ENCODE measurements around the gene KCTD12.

KCTD12 gene

GRCh38 chr13:76884186-76884906 lies 1.9 kb downstream of the KCTD12 start:
- H3K27ac ChIP-seq (ENCODE audit: low read length), result no peak overlapping the region
- H4K20me1 ChIP-seq (ENCODE audit: insufficient read depth, low read length), result no peaks in the 10 kb centered on the region
- H3K9me3 ChIP-seq (replicated peaks; ENCODE audit: insufficient read depth, low read length), result no peaks in the 10 kb centered on the region
- peaks cover 25% of the 10 kb centered on the region for H3F3A ChIP-seq (ENCODE audit: insufficient read depth, low read length)
- H3K9me2 ChIP-seq (replicated peaks; ENCODE audit: insufficient read depth, low read length), result no peaks in the 10 kb centered on the region
- H2AFZ ChIP-seq (ENCODE audit: low read length), result peak overlapping the region; percentile 91
- peak overlapping the region; percentile 71; the same call in 1 of the 2 replicates for H3K9ac ChIP-seq (ENCODE audit: low read length)
- H3K4me2 ChIP-seq (ENCODE audit: low read depth, low read length), result peak overlapping the region; percentile 91
- no peaks in the 10 kb centered on the region for H3K36me3 ChIP-seq (replicated peaks; ENCODE audit: insufficient read depth, low read length)
- H3K4me3 ChIP-seq (ENCODE audit: low read length), result peak overlapping the region; percentile 85
- TF ChIP-seq EZH2 (optimal IDR thresholded peaks at IDR 0.05; ENCODE audit: low read depth, low read length) (no peak), CTCF (IDR thresholded peaks at IDR 0.05; ENCODE audit: low read length) (peak; percentile 47), EZH2phosphoT487 (IDR thresholded peaks at IDR 0.05; ENCODE audit: low read length) (no peak)
- peaks cover 26% of the 10 kb centered on the region for H3K4me1 ChIP-seq (ENCODE audit: low read length)
- H3K79me2 ChIP-seq (ENCODE audit: low read length), result peaks cover 13% of the 10 kb centered on the region; the same call in 1 of the 2 replicates
- no peaks in the 10 kb centered on the region for H3K27me3 ChIP-seq (replicated peaks; ENCODE audit: insufficient read depth, low read length)
- DNase-seq, result peak; percentile 56

GRCh38 chr13:76883236-76883635 lies 3.0 kb downstream of the KCTD12 start:
- Histone ChIP-seq H3K27ac (ENCODE audit: low read length) (no peak overlapping the region), H2AFZ (ENCODE audit: low read length) (no peak overlapping the region), H3K36me3 (replicated peaks; ENCODE audit: insufficient read depth, low read length) (no peaks in the 10 kb centered on the region), H3F3A (ENCODE audit: insufficient read depth, low read length) (peaks cover 25% of the 10 kb centered on the region), H3K27me3 (replicated peaks; ENCODE audit: insufficient read depth, low read length) (no peaks in the 10 kb centered on the region), H3K9me2 (replicated peaks; ENCODE audit: insufficient read depth, low read length) (no peaks in the 10 kb centered on the region), H3K4me3 (ENCODE audit: low read length) (no peak overlapping the region), H3K9ac (ENCODE audit: low read length) (no peak overlapping the region), H3K79me2 (ENCODE audit: low read length) (peaks cover 13% of the 10 kb centered on the region; the same call in 1 of the 2 replicates), H3K9me3 (replicated peaks; ENCODE audit: insufficient read depth, low read length) (no peaks in the 10 kb centered on the region), H3K4me1 (ENCODE audit: low read length) (peaks cover 26% of the 10 kb centered on the region), H4K20me1 (ENCODE audit: insufficient read depth, low read length) (no peaks in the 10 kb centered on the region), H3K4me2 (ENCODE audit: low read depth, low read length) (peak overlapping the region; percentile 29; the same call in 1 of the 2 replicates)
- no peak for TF ChIP-seq EZH2phosphoT487 (IDR thresholded peaks at IDR 0.05; ENCODE audit: low read length)
- no peak for TF ChIP-seq CTCF (IDR thresholded peaks at IDR 0.05; ENCODE audit: low read length)
- no peak for TF ChIP-seq EZH2 (optimal IDR thresholded peaks at IDR 0.05; ENCODE audit: low read depth, low read length)
- DNase-seq, result no peak

GRCh38 chr13:76882431-76882830 lies 3.8 kb downstream of the KCTD12 start:
- Histone ChIP-seq H2AFZ (ENCODE audit: low read length) (no peak overlapping the region), H4K20me1 (ENCODE audit: insufficient read depth, low read length) (no peaks in the 10 kb centered on the region), H3K4me3 (ENCODE audit: low read length) (no peak overlapping the region), H3K36me3 (replicated peaks; ENCODE audit: insufficient read depth, low read length) (no peaks in the 10 kb centered on the region), H3K27me3 (replicated peaks; ENCODE audit: insufficient read depth, low read length) (no peaks in the 10 kb centered on the region), H3K4me1 (ENCODE audit: low read length) (peaks cover 26% of the 10 kb centered on the region), H3K9me3 (replicated peaks; ENCODE audit: insufficient read depth, low read length) (no peaks in the 10 kb centered on the region), H3F3A (ENCODE audit: insufficient read depth, low read length) (peaks cover 25% of the 10 kb centered on the region), H3K79me2 (ENCODE audit: low read length) (peaks cover 13% of the 10 kb centered on the region; the same call in 1 of the 2 replicates), H3K9me2 (replicated peaks; ENCODE audit: insufficient read depth, low read length) (no peaks in the 10 kb centered on the region), H3K9ac (ENCODE audit: low read length) (no peak overlapping the region), H3K27ac (ENCODE audit: low read length) (no peak overlapping the region), H3K4me2 (ENCODE audit: low read depth, low read length) (peak overlapping the region; percentile 27)
- DNase-seq, result peak; percentile 25
- TF ChIP-seq EZH2 (optimal IDR thresholded peaks at IDR 0.05; ENCODE audit: low read depth, low read length) (no peak), EZH2phosphoT487 (IDR thresholded peaks at IDR 0.05; ENCODE audit: low read length) (no peak), CTCF (IDR thresholded peaks at IDR 0.05; ENCODE audit: low read length) (no peak)
